Muscle of leg (tissue), 11 donors: ENCODE results near the gene NRP2. TPM values are rescaled to one million over a fixed set of nuclear protein-coding genes. Genes with fewer than 3 reads are reported as not detected.
A peak's percentile ranks its signal among the peaks of the same experiment; 100 is the strongest.

Experiments used
- DNase-seq: peaks from one replicate; pipeline ENCODE4 v3.0.0; 2013
- H3K27ac ChIP-seq: one replicate; pipeline ENCODE4 v1.5.1; 2013; ENCODE audit warnings: mild to moderate bottlenecking, low read length, control low read depth
- H3K27me3 ChIP-seq: one replicate; pipeline ENCODE4 v1.6.1; 2013; ENCODE audit warnings: low read length; ENCODE audit not compliant: control insufficient read depth, insufficient read depth
- H3K36me3 ChIP-seq: one replicate; pipeline ENCODE4 v1.6.1; 2013; ENCODE audit warnings: low read length; ENCODE audit not compliant: control insufficient read depth, insufficient read depth
- H3K4me1 ChIP-seq: one replicate; pipeline ENCODE4 v1.6.1; 2013; ENCODE audit warnings: low read length; ENCODE audit not compliant: control insufficient read depth, insufficient read depth
- H3K4me3 ChIP-seq: one replicate; pipeline ENCODE4 v1.5.1; 2013; ENCODE audit warnings: low read length, control low read depth
- H3K9me3 ChIP-seq: replicated peaks from 2 replicates; pipeline ENCODE4 v1.6.1; 2013; ENCODE audit warnings: low read depth, low read length; ENCODE audit not compliant: control insufficient read depth
- WGBS: methylation state at CpG from one replicate; pipeline ENCODE4 v1.1.5; 2013; ENCODE audit warnings: missing lambda C conversion rate; ENCODE audit not compliant: insufficient coverage; 5-methylcytosine and 5-hydroxymethylcytosine counted together
- polyA plus RNA-seq, 8 donors: library from polyadenylated mRNA; unstranded; fragments of 120-200 nt; gene quantifications; one replicate each; pipeline versions ENCODE4 v1.2.1 to v1.2.3, GENCODE V29; 2013; ENCODE audit warnings: inconsistent platforms in 1 of 8, low replicate concordance in 1 of 8; ENCODE audit not compliant: insufficient read length in 8 of 8, insufficient read depth in 1 of 8
- total RNA-seq: library from RNA; stranded (reverse); fragments of 120-200 nt; gene quantifications from one replicate; pipeline ENCODE4 v1.2.4, GENCODE V29; 2013

The NRP2 gene
- total and polyA plus RNA-seq, 9 donors: 11.6 to 27.9 (median 18.6) TPM

- 66% methylated on average over 5 of the region's 5 CpGs for WGBS
- no peak overlapping the region for H3K27ac ChIP-seq
Measured at GRCh38 chr2:205696927-205697441, 14.7 kb downstream of the NRP2 start.

GRCh38 chr2:205698286-205699268, 16.3 kb downstream of the NRP2 start:
- DNase-seq: peak; percentile 72
- Histone ChIP-seq H3K4me1 (peaks cover 9% of the 10 kb centered on the region), H3K27ac (no peak overlapping the region), H3K27me3 (no peaks in the 10 kb centered on the region), H3K4me3 (no peak overlapping the region), H3K9me3 (no peaks in the 10 kb centered on the region), H3K36me3 (no peaks in the 10 kb centered on the region)
- WGBS: 93% methylated on average over 5 of the region's 7 CpGs

More at GRCh38 chr2:205696927-205697441, 14.7 kb downstream of the NRP2 start:
- H3K27me3 ChIP-seq: no peaks in the 10 kb centered on the region
- peaks cover 6% of the 10 kb centered on the region for H3K4me1 ChIP-seq
- H3K9me3 ChIP-seq: no peaks in the 10 kb centered on the region
- H3K4me3 ChIP-seq: no peak overlapping the region
- no peaks in the 10 kb centered on the region for H3K36me3 ChIP-seq
- DNase-seq: no peak

GRCh38 chr2:205699515-205700289, 17.4 kb downstream of the NRP2 start:
- H3K27ac ChIP-seq: no peak overlapping the region
- WGBS: 100% methylated on average over 1 of the region's 4 CpGs
- H3K36me3 ChIP-seq: peaks cover 2% of the 10 kb centered on the region
- peaks cover 16% of the 10 kb centered on the region for H3K4me1 ChIP-seq
- H3K4me3 ChIP-seq: no peak overlapping the region
- DNase-seq: no peak
- no peaks in the 10 kb centered on the region for H3K27me3 ChIP-seq
- H3K9me3 ChIP-seq: no peaks in the 10 kb centered on the region

GRCh38 chr2:205700331-205701132, 18.2 kb downstream of the NRP2 start:
- peak; percentile 69 for DNase-seq
- Histone ChIP-seq H3K36me3 (peaks cover 2% of the 10 kb centered on the region), H3K9me3 (no peaks in the 10 kb centered on the region), H3K27ac (peak overlapping the region; percentile 54), H3K4me3 (no peak overlapping the region), H3K4me1 (peaks cover 16% of the 10 kb centered on the region), H3K27me3 (no peaks in the 10 kb centered on the region)
- 80% methylated on average over 10 of the region's 12 CpGs for WGBS

- WGBS: no CpG with 5 or more reads among the region's 1 CpG
- H3K27me3 ChIP-seq: no peaks in the 10 kb centered on the region
- no peak overlapping the region for H3K27ac ChIP-seq
- peaks cover 2% of the 10 kb centered on the region for H3K36me3 ChIP-seq
- H3K4me1 ChIP-seq: peaks cover 24% of the 10 kb centered on the region
- no peak overlapping the region for H3K4me3 ChIP-seq
- DNase-seq: no peak
- H3K9me3 ChIP-seq: no peaks in the 10 kb centered on the region
Measured at GRCh38 chr2:205701509-205701908, 19.2 kb downstream of the NRP2 start.

GRCh38 chr2:205702576-205702975, 20.3 kb downstream of the NRP2 start:
- no peak overlapping the region for H3K4me3 ChIP-seq
- WGBS: 11% methylated on average over 1 of the region's 1 CpG
- H3K27me3 ChIP-seq: no peaks in the 10 kb centered on the region
- no peak overlapping the region for H3K27ac ChIP-seq
- no peaks in the 10 kb centered on the region for H3K9me3 ChIP-seq
- no peak for DNase-seq
- peaks cover 2% of the 10 kb centered on the region for H3K36me3 ChIP-seq
- H3K4me1 ChIP-seq: peaks cover 33% of the 10 kb centered on the region

- 94% methylated on average over 4 of the region's 8 CpGs for WGBS
- H3K27me3 ChIP-seq: no peaks in the 10 kb centered on the region
- peak overlapping the region; percentile 8 for H3K27ac ChIP-seq
Measured at GRCh38 chr2:205703471-205704126, 21.3 kb downstream of the NRP2 start.

GRCh38 chr2:205704127-205704741, 21.9 kb downstream of the NRP2 start:
- 53% methylated on average over 3 of the region's 9 CpGs for WGBS
- no peaks in the 10 kb centered on the region for H3K9me3 ChIP-seq
- peak overlapping the region; percentile 8 for H3K27ac ChIP-seq
- DNase-seq: peak; percentile 44
- H3K4me3 ChIP-seq: no peak overlapping the region
- H3K4me1 ChIP-seq: peaks cover 43% of the 10 kb centered on the region
- no peaks in the 10 kb centered on the region for H3K27me3 ChIP-seq
- H3K36me3 ChIP-seq: peaks cover 2% of the 10 kb centered on the region

More at GRCh38 chr2:205703471-205704126, 21.3 kb downstream of the NRP2 start:
- DNase-seq: no peak
- Histone ChIP-seq H3K36me3 (peaks cover 2% of the 10 kb centered on the region), H3K4me1 (peaks cover 42% of the 10 kb centered on the region), H3K4me3 (no peak overlapping the region), H3K9me3 (no peaks in the 10 kb centered on the region)
